ENCODE data around the gene DDX43.
"Not testable (repeated sequence)": the region's sequence is repeated elsewhere in the genome, so short reads cannot be mapped to it uniquely, and the experiment has no call there.

DDX43 gene

DNA sequence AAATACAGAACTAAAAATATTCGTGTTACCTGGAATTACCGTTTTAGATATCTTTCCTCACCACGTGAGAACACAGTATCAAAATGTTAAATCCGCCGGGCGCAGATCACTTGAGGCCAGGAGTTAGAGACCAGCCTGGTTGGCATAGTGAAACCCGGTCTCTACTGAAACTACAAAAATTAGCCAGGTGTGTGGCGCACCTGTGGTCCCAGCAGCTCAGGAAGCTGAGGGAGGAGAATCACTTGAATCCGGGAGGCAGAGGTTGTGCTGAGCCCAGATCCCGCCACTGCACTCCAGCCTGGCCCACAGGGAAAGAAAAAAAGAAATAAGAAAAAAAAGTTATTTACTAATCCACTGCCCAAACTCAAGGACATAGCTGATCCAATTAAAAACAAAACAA lies 4.8 kb upstream of the DDX43 start:
- DNase-seq: no peak

DNA sequence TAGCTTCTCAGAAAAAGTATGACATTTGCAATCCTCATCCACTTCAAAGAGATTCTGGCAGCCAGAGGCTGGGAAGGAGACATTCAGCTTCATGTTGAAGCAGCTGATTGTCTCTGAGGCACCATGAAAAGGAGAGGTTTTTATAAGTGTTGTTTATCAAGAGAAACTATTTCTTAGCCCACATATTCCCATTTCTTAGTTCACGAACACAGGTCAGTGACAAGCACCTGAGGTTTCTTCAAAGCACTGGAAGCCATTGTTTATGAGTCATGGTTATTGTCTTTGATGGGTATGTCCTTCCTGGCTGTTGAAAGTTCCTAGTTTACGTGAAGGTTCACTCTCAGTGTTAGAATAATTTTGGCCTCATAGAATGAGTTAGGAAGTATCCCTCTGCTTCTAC lies 3.0 kb upstream of the DDX43 start:
- DNase-seq: no peak

DNA sequence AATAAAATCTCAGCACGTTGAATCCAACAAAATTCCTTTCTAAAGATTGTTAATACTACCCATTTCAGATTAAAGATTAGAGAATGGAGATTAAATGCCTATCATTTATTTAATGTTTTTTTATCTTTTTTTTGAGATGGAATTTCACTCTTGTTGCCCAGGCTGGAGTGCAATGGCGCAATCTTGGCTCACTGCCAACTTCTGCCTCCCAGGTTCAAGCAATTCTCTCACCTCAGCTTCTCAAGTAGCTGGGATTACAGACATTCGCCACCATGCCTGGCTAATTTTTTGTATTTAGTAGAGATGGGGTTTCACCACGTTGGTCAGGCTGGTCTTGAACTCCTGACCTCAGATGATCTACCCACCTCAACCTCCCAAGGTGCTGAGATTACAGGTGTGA lies 2.4 kb upstream of the DDX43 start:
- not testable (repeated sequence) for DNase-seq

- no peak for DNase-seq
These were observed 1.4 kb upstream of the DDX43 start for GRCh38 chr6:73393278-73393677.

DNA sequence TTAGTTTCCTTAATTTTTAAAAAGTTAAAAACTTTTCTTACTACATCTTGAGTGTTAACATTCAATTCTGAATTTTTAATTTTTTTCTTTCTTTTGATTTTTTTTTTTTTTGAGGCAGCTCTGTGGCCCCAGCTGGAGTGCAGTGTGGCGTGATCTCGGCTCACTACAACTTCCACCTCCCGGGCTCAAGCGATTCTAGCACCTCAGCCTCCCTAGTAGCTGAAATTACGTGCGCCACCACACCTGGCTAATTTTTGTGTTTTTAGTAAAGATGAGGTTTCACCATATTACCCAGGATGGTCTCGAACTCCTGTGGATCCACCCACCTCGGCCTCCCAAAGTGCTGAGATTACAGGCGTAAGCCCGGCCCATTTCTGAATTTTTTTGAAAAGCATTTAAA lies 1.2 kb downstream of the DDX43 start:
- DNase-seq: no peak

- no peak for DNase-seq
These were observed 6.0 kb downstream of the DDX43 start for GRCh38 chr6:73400656-73401055.

GRCh38 chr6:73409395-73409794 lies 14.8 kb downstream of the DDX43 start:
- DNase-seq: no peak

DNA sequence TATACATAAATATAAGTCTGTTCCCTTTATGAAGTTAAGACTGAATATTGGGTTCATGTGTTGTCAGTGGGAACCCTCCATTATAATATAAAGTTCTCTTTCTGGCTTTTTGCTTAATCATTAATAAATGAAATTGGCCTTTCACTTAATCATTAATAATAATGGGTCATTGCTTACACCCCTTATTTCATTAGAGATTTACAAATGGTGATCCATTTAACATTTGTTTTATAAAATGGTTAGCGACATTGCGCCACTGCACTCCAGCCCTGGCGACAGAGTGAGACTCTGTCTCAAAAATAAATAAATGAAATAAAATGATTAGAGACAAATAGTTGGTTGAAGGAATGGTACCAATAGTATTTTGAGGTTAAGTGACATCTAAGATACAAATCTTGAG lies 18.5 kb downstream of the DDX43 start:
- no peak for DNase-seq

GRCh38 chr6:73418081-73418741 lies 23.6 kb downstream of the DDX43 start:
- no peak for DNase-seq

- no peak for DNase-seq
These were observed 26.9 kb downstream of the DDX43 start for GRCh38 chr6:73421534-73421933.

GRCh38 chr6:73435236-73435635 lies 40.6 kb downstream of the DDX43 start:
- no peak for DNase-seq

- DNase-seq: no peak
These were observed 48.9 kb downstream of the DDX43 start for GRCh38 chr6:73443555-73443954.

GRCh38 chr6:73451223-73452106 lies 56.8 kb downstream of the DDX43 start:
- peak; percentile 63 for DNase-seq

- peak; percentile 74 for DNase-seq
These were observed 57.5 kb downstream of the DDX43 start, which contains the start of gene CGAS for GRCh38 chr6:73452107-73452461. Gene CGAS, minus strand, starts transcription at chr6:73452297. Its CDS starts 116 bp downstream, at chr6:73452181.

GRCh38 chr6:73455865-73456629 lies 61.4 kb downstream of the DDX43 start:
- no peak for DNase-seq

- not testable (repeated sequence) for DNase-seq
These were observed 64.8 kb downstream of the DDX43 start for GRCh38 chr6:73459474-73459873.

- no peak for DNase-seq
These were observed 65.4 kb downstream of the DDX43 start for GRCh38 chr6:73460056-73460455.

- DNase-seq: peak; percentile 86
These were observed 67.1 kb downstream of the DDX43 start, which contains the start of gene MTO1 for GRCh38 chr6:73461537-73462350. Gene MTO1, plus strand, starts transcription at chr6:73461737. Its CDS starts 118 bp downstream, at chr6:73461855.

All from CD4-positive, alpha-beta T cell treated with Interleukin-6 for 4 hours (primary cell).